ENCODE data around the gene SLAIN1.
"Not testable (repeated sequence)": the region's sequence is repeated elsewhere in the genome, so short reads cannot be mapped to it uniquely, and the experiment has no call there.

DNA sequence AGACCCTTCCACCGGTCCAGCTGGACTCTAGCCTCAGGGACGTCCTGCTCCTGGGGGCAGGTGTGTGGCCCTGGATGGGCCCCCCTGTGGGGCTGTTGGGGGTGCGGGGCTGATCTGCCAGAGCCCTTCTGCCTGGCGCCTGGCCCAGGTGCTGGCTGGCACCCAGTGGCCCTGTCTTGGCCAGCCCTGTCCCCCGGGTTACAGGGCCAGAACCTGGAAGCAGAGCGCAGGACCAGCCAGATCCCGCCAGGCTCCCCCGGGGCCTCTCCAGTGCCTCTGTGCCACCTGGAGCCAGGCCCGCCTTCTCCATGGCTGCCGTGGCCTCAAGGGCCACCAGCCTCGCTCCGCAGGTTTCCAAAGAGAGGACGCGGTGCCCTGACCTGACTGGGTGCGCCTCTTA, 34.7 kb upstream of the SLAIN1 start:
- TF ChIP-seq, protein P1, sequence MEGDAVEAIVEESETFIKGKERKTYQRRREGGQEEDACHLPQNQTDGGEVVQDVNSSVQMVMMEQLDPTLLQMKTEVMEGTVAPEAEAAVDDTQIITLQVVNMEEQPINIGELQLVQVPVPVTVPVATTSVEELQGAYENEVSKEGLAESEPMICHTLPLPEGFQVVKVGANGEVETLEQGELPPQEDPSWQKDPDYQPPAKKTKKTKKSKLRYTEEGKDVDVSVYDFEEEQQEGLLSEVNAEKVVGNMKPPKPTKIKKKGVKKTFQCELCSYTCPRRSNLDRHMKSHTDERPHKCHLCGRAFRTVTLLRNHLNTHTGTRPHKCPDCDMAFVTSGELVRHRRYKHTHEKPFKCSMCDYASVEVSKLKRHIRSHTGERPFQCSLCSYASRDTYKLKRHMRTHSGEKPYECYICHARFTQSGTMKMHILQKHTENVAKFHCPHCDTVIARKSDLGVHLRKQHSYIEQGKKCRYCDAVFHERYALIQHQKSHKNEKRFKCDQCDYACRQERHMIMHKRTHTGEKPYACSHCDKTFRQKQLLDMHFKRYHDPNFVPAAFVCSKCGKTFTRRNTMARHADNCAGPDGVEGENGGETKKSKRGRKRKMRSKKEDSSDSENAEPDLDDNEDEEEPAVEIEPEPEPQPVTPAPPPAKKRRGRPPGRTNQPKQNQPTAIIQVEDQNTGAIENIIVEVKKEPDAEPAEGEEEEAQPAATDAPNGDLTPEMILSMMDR (conservative IDR thresholded peaks at IDR 0.05; ENCODE audit: low read depth, low read length), result not testable (repeated sequence)
- TF ChIP-seq EZH2 (IDR thresholded peaks at IDR 0.05; ENCODE audit: borderline replicate concordance, low read depth, low read length, poor library complexity, severe bottlenecking), result not testable (repeated sequence)

All from A673 (cell line).